Gastrocnemius medialis (tissue), 4 donors: ENCODE results near the gene HACD3. TPM values are rescaled to one million over a fixed set of nuclear protein-coding genes. Genes with fewer than 3 reads are reported as not detected.

ENCODE experiments used
- ATAC-seq, 2 donors: fragments of 150-250 bp; one replicate each; pipeline ENCODE4 v1.9.1; 2016
- DNase-seq, 2 donors: peaks; one replicate each; pipeline ENCODE4 v3.0.0-alpha.2; 2019
- H3K27ac ChIP-seq, 4 donors: fragments of 200-600 bp; sonication (generic); 1 replicate in 1 of 4; 2 replicates in 3 of 4; pipeline ENCODE4 v1.5.1; 2016 to 2018; ENCODE audit warnings: mild to moderate bottlenecking in 2 of 4, moderate library complexity in 1 of 4
- H3K27me3 ChIP-seq, 3 donors: fragments of 200-600 bp; sonication (generic) in 2 of 3; 1 replicate in 1 of 3; 2 replicates in 2 of 3; pipeline versions ENCODE4 v1.5.1 to v1.6.0; 2016 to 2019; ENCODE audit warnings: mild to moderate bottlenecking in 1 of 3, moderate library complexity in 1 of 3
- H3K36me3 ChIP-seq, 2 donors: fragments of 200-600 bp; sonication (generic) in 1 of 2; one replicate each; pipeline ENCODE4 v1.5.1; 2017 to 2018
- H3K4me1 ChIP-seq, 2 donors: fragments of 200-600 bp; sonication (generic) in 1 of 2; one replicate each; pipeline ENCODE4 v1.5.1; 2016 to 2017; ENCODE audit warnings: mild to moderate bottlenecking in 2 of 2
- H3K4me3 ChIP-seq, 4 donors: fragments of 200-600 bp; sonication (generic) in 3 of 4; 1 replicate in 1 of 4; 2 replicates in 3 of 4; pipeline ENCODE4 v1.5.1; 2016 to 2019; ENCODE audit warnings: mild to moderate bottlenecking in 2 of 4
- H3K9me3 ChIP-seq, 3 donors: fragments of 200-600 bp; sonication (generic) in 2 of 3; 1 replicate in 1 of 3; 2 replicates in 2 of 3; pipeline ENCODE4 v1.5.1; 2016 to 2019
- POLR2A ChIP-seq, 2 donors: fragments of 450-650 bp; IDR thresholded peaks; one replicate each; pipeline ENCODE4 v1.6.1; 2017; ENCODE audit warnings: antibody characterized with exemption in 2 of 2, mild to moderate bottlenecking in 2 of 2, moderate library complexity in 2 of 2
- in situ Hi-C, 4 donors: fragments of 200-750 bp; cut with MboI; loops; one replicate each; pipeline versions ENCODE4 v1.15.0 to v1.8.0; 2017; ENCODE audit warnings: low sequenced_read_pairs in 4 of 4
- intact Hi-C: fragments of 100-400 bp; cut with DNase I; formaldehyde crosslinking; loops from one replicate; pipeline ENCODE4 v1.15.1; 2023; ENCODE audit warnings: low total_unique reads
- total RNA-seq, 4 donors: library from RNA; depleted of rRNA; stranded (reverse); fragments of >200 nt; gene quantifications; one replicate each; pipeline versions ENCODE4 v1.1.0 to v1.2.3, GENCODE V29; 2016
- TF ChIP-seq, protein P1 (sequence below), 5 experiments: fragments of 450-650 bp in 3 of 5; fragments of 200-600 bp in 2 of 5; sonication (generic) in 2 of 5; IDR thresholded peaks in 4 of 5; conservative IDR thresholded peaks in 1 of 5; 1 replicate in 4 of 5; 2 replicates in 1 of 5; pipeline ENCODE4 v1.5.1; 2016 to 2019; ENCODE audit warnings: antibody characterized with exemption in 5 of 5, mild to moderate bottlenecking in 3 of 5, moderate library complexity in 3 of 5

HACD3 gene
- total RNA-seq, 4 donors from 2014 or later, result 4.5 to 9.5 (median 6.5) TPM

- no peaks in the 10 kb centered on the region for H3K4me1 ChIP-seq
- DNase-seq (no peak), ATAC-seq (no peak)
- H3K9me3 ChIP-seq, result no peaks in the 10 kb centered on the region
- H3K4me3 ChIP-seq, result no peak overlapping the region
- TF ChIP-seq POLR2A (IDR thresholded peaks at IDR 0.05), result no peak
- TF ChIP-seq, protein P1, sequence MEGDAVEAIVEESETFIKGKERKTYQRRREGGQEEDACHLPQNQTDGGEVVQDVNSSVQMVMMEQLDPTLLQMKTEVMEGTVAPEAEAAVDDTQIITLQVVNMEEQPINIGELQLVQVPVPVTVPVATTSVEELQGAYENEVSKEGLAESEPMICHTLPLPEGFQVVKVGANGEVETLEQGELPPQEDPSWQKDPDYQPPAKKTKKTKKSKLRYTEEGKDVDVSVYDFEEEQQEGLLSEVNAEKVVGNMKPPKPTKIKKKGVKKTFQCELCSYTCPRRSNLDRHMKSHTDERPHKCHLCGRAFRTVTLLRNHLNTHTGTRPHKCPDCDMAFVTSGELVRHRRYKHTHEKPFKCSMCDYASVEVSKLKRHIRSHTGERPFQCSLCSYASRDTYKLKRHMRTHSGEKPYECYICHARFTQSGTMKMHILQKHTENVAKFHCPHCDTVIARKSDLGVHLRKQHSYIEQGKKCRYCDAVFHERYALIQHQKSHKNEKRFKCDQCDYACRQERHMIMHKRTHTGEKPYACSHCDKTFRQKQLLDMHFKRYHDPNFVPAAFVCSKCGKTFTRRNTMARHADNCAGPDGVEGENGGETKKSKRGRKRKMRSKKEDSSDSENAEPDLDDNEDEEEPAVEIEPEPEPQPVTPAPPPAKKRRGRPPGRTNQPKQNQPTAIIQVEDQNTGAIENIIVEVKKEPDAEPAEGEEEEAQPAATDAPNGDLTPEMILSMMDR (IDR thresholded peaks at IDR 0.05 in 4 of 5, conservative IDR thresholded peaks at IDR 0.05 in 1 of 5), result no peak
- H3K36me3 ChIP-seq, result peaks cover 0 to 47% of the 10 kb centered on the region in 2 donors
- H3K27me3 ChIP-seq, result no peaks in the 10 kb centered on the region
- in situ Hi-C loops, result no loop called here
- H3K27ac ChIP-seq, result no peak overlapping the region
- intact Hi-C loops, result no loop called here
Measured at GRCh38 chr15:65571971-65572370, 41.7 kb downstream of the HACD3 start.

- ATAC-seq, result no peak
- DNase-seq, result no peak
- Histone ChIP-seq H3K27me3 (no peaks in the 10 kb centered on the region), H3K27ac (no peak overlapping the region), H3K4me3 (no peak overlapping the region), H3K9me3 (no peaks in the 10 kb centered on the region), H3K4me1 (no peaks in the 10 kb centered on the region), H3K36me3 (peaks cover 0 to 63% of the 10 kb centered on the region in 2 donors)
- intact Hi-C loops (no loop called here), in situ Hi-C loops (no loop called here)
- TF ChIP-seq, protein P1 (IDR thresholded peaks at IDR 0.05 in 4 of 5, conservative IDR thresholded peaks at IDR 0.05 in 1 of 5), result no peak
- TF ChIP-seq POLR2A (IDR thresholded peaks at IDR 0.05), result no peak
Measured at GRCh38 chr15:65576664-65577063, 46.4 kb downstream of the HACD3 start.

DNA sequence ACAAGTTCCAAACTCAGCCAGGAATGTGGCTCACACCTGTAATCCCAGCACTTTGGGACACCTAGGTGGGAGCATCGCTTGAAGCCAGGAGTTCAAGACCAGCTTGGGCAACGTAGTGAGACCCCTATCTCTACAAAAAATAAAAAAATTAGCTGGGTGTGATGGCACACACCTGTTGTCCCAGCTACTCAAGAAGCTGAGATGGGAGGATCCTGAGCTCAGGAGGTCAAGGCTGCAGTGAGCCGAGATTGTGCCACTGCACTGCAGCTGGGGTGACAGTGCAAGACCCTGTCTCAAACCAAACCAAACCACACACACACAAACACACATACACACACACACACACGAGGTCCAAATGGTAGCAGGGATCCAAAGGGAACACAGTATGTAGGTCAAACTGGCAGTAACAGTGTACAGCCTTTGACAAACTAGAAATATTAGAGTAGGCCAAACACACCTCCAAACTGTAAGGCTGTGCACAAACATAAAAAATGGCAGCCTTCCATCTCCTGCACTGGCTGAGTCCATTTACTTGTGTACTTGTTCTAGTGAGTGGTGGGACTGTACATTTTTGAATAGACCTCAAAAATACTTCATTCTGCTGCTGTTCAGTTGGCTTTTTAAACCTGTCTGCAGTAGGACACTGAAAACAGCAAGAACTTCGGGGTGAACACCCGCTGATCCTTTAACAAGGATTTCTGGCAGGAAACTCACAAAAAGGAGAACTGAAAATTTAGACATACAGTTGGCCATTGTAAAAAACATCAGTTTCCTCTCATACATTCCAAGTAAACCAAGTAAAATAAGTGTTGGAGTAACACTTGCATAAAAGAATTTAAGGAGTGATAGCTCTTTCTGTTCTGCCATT, 47.1 kb downstream of the HACD3 start:
- in situ Hi-C loops (no loop called here), intact Hi-C loops (no loop called here)
- no peak for ATAC-seq
- H3K27ac ChIP-seq, result no peak overlapping the region
- no peaks in the 10 kb centered on the region for H3K9me3 ChIP-seq
- peaks cover 0 to 59% of the 10 kb centered on the region in 2 donors for H3K36me3 ChIP-seq
- no peaks in the 10 kb centered on the region for H3K27me3 ChIP-seq
- H3K4me3 ChIP-seq, result no peak overlapping the region
- no peak for DNase-seq
- TF ChIP-seq, protein P1 (IDR thresholded peaks at IDR 0.05 in 4 of 5, conservative IDR thresholded peaks at IDR 0.05 in 1 of 5), result no peak
- TF ChIP-seq POLR2A (IDR thresholded peaks at IDR 0.05), result no peak
- H3K4me1 ChIP-seq, result no peaks in the 10 kb centered on the region

DNA sequence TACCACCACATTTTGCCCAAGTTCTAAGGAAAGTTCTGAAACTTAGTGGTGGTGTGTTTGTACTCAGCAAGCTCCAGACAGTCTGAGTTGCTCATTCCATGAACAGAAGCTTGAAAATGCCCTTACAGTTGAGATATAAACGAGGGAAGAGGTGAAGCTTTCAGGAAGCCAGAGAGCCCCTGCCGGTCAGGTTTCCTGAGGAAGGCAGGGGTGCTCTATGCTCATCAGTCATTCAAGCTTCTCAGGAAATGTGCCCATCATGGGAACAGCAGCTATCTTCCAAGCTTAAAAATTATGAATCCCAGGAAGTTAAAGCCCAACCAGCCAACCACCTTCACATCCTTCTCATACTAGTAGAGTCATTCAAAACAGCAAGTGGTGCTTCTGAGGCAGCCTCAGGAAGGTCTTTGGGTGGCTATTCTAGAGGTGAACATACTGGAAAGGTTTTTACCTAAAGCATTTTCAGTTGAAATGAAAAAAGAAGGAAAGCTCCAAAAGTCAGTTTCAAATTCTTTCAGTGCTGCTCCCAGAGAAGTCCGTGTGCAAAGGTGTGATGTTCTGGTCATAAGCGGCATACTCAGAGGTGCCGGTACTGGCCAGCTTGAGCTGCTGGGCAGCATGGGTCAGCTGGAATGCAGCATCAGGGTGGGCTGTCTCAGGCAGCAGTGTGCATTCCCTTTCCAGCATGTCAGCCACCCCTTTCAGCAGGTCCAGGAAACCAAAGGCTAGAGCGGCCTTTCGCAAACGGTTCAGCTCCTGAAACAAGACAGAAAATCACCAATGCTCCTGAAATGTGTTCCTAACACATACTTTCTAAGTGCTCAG, 48.9 kb downstream of the HACD3 start:
- no peak for ATAC-seq
- H3K27ac ChIP-seq, result no peak overlapping the region
- intact Hi-C loops, result no loop called here
- no peaks in the 10 kb centered on the region for H3K4me1 ChIP-seq
- in situ Hi-C loops, result no loop called here
- no peak for DNase-seq
- TF ChIP-seq POLR2A (IDR thresholded peaks at IDR 0.05), result no peak
- TF ChIP-seq, protein P1 (IDR thresholded peaks at IDR 0.05 in 4 of 5, conservative IDR thresholded peaks at IDR 0.05 in 1 of 5), result no peak
- H3K4me3 ChIP-seq, result no peak overlapping the region
- no peaks in the 10 kb centered on the region for H3K9me3 ChIP-seq
- no peaks in the 10 kb centered on the region for H3K27me3 ChIP-seq
- peaks cover 0 to 66% of the 10 kb centered on the region in 2 donors for H3K36me3 ChIP-seq
